ENCODE measurements around the gene RRP9. TPM values are rescaled to one million over a fixed set of nuclear protein-coding genes. Genes with fewer than 3 reads are reported as not detected.

RRP9 gene
- total and polyA plus RNA-seq, 2 donors (not counting 1 experiment from before 2014, with no cell fraction given), result 16.7 to 21.9 TPM

DNA sequence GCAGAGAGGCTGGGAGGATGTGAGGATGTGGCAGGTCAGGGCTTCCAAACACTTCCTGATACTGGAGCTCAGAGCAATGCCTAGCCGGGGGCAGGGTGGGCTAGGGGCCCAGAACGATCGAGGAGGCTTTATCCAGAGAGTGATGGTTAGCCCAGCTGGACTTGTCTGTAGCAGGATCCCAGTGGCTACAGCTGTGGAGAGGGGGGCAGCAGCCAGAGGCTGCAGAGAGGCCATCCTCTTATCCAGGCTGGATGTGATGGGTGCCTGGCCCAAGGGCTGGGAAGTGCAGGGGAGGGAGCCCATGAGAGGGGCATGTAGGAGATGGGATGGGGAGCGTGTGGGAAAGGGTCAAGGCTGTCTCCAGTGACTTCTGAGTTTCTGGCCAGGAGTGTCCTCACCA, 5.1 kb upstream of the RRP9 start:
- Histone ChIP-seq H3K36me3 (replicated peaks in 1 of 2; ENCODE audit: control extremely low read depth in 1 of 2, control insufficient read depth in 1 of 2, extremely low read depth in 1 of 2, insufficient read depth in 2 of 2, low read length in 1 of 2) (no peaks in the 10 kb centered on the region), H3K79me2 (ENCODE audit: control insufficient read depth, insufficient read depth, low read length) (no peaks in the 10 kb centered on the region), H4K20me1 (ENCODE audit: control insufficient read depth, insufficient read depth, low read length, poor library complexity, severe bottlenecking) (no peaks in the 10 kb centered on the region), H3K9me3 (ENCODE audit: control extremely low read depth in 1 of 3, control insufficient read depth in 2 of 3, insufficient read depth in 1 of 3, low read length in 2 of 3) (no peaks in the 10 kb centered on the region), H3K4me2 (replicated peaks; ENCODE audit: low read depth, low read length, poor library complexity, severe bottlenecking) (no peak overlapping the region), H3K4me1 (ENCODE audit: control insufficient read depth in 2 of 2, insufficient read depth in 2 of 2, low read length in 2 of 2) (peaks cover 11 to 14% of the 10 kb centered on the region in 2 donors), H3K9ac (ENCODE audit: low read length) (no peak overlapping the region), H3K27me3 (replicated peaks in 1 of 4; ENCODE audit: control extremely low read depth in 1 of 4, control insufficient read depth in 3 of 4, insufficient read depth in 4 of 4, low read length in 3 of 4) (no peaks in the 10 kb centered on the region), H3K27ac (ENCODE audit: low read length in 2 of 2) (no peak overlapping the region), H2AFZ (ENCODE audit: insufficient read depth, low read depth, low read length, poor library complexity, severe bottlenecking) (no peak overlapping the region), H3K4me3 (ENCODE audit: control extremely low read depth in 1 of 5, extremely low read depth in 1 of 5, insufficient read depth in 1 of 5, low read depth in 2 of 5, low read length in 4 of 5) (no peak overlapping the region)
- intact Hi-C loops (cut with micrococcal nuclease), result no loop called here
- Mint-ChIP-seq H3K27ac (no peak overlapping the region), H3K27me3 (no peaks in the 10 kb centered on the region), H3K9me3 (ENCODE audit: insufficient read depth) (no peaks in the 10 kb centered on the region), H3K4me1 (peaks cover 13% of the 10 kb centered on the region), H3K4me3 (no peak overlapping the region)
- ChIA-PET CTCF (no interaction called here), POLR2A (no interaction called here)
- WGBS (ENCODE audit: insufficient coverage), result 100% methylated on average over 3 of the region's 4 CpGs
- ATAC-seq (ENCODE audit: low read depth), result no peak
- no peak for TF ChIP-seq EZH2 (IDR thresholded peaks at IDR 0.05; ENCODE audit: borderline replicate concordance, insufficient read depth, low read depth, low read length, poor library complexity, severe bottlenecking)
- TF ChIP-seq, protein P1, sequence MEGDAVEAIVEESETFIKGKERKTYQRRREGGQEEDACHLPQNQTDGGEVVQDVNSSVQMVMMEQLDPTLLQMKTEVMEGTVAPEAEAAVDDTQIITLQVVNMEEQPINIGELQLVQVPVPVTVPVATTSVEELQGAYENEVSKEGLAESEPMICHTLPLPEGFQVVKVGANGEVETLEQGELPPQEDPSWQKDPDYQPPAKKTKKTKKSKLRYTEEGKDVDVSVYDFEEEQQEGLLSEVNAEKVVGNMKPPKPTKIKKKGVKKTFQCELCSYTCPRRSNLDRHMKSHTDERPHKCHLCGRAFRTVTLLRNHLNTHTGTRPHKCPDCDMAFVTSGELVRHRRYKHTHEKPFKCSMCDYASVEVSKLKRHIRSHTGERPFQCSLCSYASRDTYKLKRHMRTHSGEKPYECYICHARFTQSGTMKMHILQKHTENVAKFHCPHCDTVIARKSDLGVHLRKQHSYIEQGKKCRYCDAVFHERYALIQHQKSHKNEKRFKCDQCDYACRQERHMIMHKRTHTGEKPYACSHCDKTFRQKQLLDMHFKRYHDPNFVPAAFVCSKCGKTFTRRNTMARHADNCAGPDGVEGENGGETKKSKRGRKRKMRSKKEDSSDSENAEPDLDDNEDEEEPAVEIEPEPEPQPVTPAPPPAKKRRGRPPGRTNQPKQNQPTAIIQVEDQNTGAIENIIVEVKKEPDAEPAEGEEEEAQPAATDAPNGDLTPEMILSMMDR (IDR thresholded peaks at IDR 0.05), result no peak
- DNase-seq, result no peak

DNA sequence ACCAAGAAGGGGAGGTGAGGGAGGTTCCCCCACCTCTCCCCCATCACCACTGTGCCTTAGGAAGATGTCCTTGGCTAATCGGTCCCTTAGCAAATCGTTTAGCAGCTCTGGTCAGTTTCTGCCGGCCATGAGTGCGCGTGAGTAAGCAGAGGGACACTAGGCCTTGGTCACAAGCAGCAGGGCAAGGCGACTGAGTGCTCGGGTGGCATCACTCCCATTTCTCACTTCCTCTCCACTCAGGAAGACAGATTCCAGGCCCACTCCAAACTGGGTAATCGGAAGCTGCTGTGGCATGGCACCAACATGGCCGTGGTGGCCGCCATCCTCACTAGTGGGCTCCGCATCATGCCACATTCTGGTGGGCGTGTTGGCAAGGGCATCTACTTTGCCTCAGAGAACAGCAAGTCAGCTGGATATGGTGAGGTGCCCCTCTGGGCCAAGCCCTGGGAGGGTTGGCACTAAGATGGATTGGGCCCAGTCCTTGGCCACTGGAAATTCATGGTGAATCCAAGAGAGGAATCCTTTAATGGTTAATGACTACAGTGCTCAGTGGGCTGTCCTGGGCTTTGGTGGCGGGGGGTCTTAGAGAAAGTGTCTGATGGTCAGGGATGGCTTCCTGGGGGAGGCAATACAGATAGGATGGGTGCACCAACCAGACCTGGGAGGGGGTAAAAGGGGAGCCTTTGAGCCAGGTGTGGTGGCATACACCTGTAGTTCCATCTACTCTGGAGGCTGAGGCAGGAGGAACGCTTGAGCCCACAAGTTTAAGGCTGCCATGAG, 4.4 kb upstream of the RRP9 start:
- Histone ChIP-seq H3K27ac (ENCODE audit: low read length in 2 of 2) (no peak overlapping the region), H4K20me1 (ENCODE audit: control insufficient read depth, insufficient read depth, low read length, poor library complexity, severe bottlenecking) (no peaks in the 10 kb centered on the region), H3K4me2 (replicated peaks; ENCODE audit: low read depth, low read length, poor library complexity, severe bottlenecking) (no peak overlapping the region), H3K9ac (ENCODE audit: low read length) (no peak overlapping the region), H3K4me3 (ENCODE audit: control extremely low read depth in 1 of 5, extremely low read depth in 1 of 5, insufficient read depth in 1 of 5, low read depth in 2 of 5, low read length in 4 of 5) (no peak overlapping the region), H3K79me2 (ENCODE audit: control insufficient read depth, insufficient read depth, low read length) (peaks cover 6% of the 10 kb centered on the region), H3K4me1 (ENCODE audit: control insufficient read depth in 2 of 2, insufficient read depth in 2 of 2, low read length in 2 of 2) (peaks cover 14 to 19% of the 10 kb centered on the region in 2 donors), H2AFZ (ENCODE audit: insufficient read depth, low read depth, low read length, poor library complexity, severe bottlenecking) (no peak overlapping the region), H3K9me3 (ENCODE audit: control extremely low read depth in 1 of 3, control insufficient read depth in 2 of 3, insufficient read depth in 1 of 3, low read length in 2 of 3) (no peaks in the 10 kb centered on the region), H3K27me3 (replicated peaks in 1 of 4; ENCODE audit: control extremely low read depth in 1 of 4, control insufficient read depth in 3 of 4, insufficient read depth in 4 of 4, low read length in 3 of 4) (no peaks in the 10 kb centered on the region), H3K36me3 (replicated peaks in 1 of 2; ENCODE audit: control extremely low read depth in 1 of 2, control insufficient read depth in 1 of 2, extremely low read depth in 1 of 2, insufficient read depth in 2 of 2, low read length in 1 of 2) (no peaks in the 10 kb centered on the region)
- Mint-ChIP-seq H3K4me3 (no peak overlapping the region), H3K27me3 (no peaks in the 10 kb centered on the region), H3K9me3 (ENCODE audit: insufficient read depth) (no peaks in the 10 kb centered on the region), H3K27ac (no peak overlapping the region), H3K4me1 (peaks cover 17% of the 10 kb centered on the region)
- intact Hi-C loops (cut with micrococcal nuclease), result no loop called here
- no peak for ATAC-seq (ENCODE audit: low read depth)
- over 99% methylated on average over 12 of the region's 14 CpGs for WGBS (ENCODE audit: insufficient coverage)
- TF ChIP-seq EZH2 (IDR thresholded peaks at IDR 0.05; ENCODE audit: borderline replicate concordance, insufficient read depth, low read depth, low read length, poor library complexity, severe bottlenecking), result no peak
- TF ChIP-seq, protein P1 (IDR thresholded peaks at IDR 0.05), result no peak
- no peak for DNase-seq
- ChIA-PET POLR2A (no interaction called here), CTCF (interaction anchor here (0.6 kb wide), 1 partner anchor 50 kb away, joined by 4 read pairs; the partner anchor contains the start of gene RPL29)

All from B cell (primary cell).